LNCaP clone FGC (cell line): ENCODE results near the gene CEP290.

Source experiments
- DNase-seq: peaks from one replicate; pipeline ENCODE4 v3.0.0-alpha.2; 2011; ENCODE audit warnings: low read depth
- H3K4me3 ChIP-seq: 2 replicates; pipeline ENCODE4 v1.5.1; 2011; ENCODE audit warnings: mild to moderate bottlenecking, low read depth, low read length, control low read depth
- TF ChIP-seq, protein P1 (sequence below): IDR thresholded peaks from 2 replicates; pipeline ENCODE4 v1.5.1; 2012; ENCODE audit warnings: mild to moderate bottlenecking; ENCODE audit not compliant: control insufficient read depth, insufficient read depth; ENCODE audit errors: extremely low read depth

CEP290 gene

DNA sequence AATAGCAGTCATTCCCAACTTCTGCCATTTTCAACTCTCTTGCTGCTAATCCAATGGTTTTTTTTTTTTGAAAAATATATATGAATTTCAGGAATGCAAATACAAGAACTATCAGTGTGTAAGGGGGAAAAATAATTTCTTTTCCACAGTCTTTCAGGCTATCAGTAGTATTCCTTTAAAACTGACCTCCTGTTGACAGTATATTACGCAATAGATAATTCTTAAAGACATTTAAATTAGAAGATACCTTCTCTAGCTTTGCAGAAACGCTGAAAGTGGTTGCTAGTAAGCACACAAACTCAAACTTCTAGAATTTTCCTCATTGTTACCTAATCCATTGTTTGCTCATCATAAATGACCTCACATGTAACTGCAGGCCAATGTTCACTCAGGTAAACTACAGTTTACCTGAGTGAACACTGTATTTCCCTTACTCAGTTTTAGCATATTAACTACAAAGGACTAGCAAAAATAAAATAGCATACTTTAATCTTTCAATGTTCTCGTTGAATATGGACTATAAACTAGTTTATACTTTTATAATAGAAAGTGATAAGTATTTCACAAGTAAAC is 112.7 kb downstream of the CEP290 start, which contains the start of gene C12orf50:
Gene C12orf50, minus strand, starts transcription at position 309 of the 573 bp plus-strand sequence. CDS start 2,439 bp downstream, outside the sequence.
- TF ChIP-seq, protein P1, sequence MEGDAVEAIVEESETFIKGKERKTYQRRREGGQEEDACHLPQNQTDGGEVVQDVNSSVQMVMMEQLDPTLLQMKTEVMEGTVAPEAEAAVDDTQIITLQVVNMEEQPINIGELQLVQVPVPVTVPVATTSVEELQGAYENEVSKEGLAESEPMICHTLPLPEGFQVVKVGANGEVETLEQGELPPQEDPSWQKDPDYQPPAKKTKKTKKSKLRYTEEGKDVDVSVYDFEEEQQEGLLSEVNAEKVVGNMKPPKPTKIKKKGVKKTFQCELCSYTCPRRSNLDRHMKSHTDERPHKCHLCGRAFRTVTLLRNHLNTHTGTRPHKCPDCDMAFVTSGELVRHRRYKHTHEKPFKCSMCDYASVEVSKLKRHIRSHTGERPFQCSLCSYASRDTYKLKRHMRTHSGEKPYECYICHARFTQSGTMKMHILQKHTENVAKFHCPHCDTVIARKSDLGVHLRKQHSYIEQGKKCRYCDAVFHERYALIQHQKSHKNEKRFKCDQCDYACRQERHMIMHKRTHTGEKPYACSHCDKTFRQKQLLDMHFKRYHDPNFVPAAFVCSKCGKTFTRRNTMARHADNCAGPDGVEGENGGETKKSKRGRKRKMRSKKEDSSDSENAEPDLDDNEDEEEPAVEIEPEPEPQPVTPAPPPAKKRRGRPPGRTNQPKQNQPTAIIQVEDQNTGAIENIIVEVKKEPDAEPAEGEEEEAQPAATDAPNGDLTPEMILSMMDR = no peak
- DNase-seq = no peak
- H3K4me3 ChIP-seq = no peak within 1 kb of the TSS

DNA sequence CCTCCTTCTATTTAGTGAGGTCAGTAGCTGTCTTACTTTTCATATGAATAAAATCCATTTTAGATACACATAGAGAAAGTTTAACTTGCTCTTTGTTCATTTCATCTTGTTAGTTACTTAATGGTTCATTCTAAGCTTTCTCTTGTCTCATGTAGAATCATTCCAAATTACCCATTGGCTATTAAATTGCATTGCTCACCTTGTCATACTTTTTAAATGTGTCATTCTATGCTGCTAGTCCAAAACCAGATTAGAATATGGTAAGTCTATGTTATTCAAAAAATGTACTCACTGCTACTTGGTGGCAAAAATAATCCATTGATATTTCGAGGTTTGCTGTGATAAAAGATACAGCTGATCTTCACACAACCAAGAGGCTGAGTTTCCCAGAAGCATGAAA is 115.7 kb downstream of the CEP290 start:
- no peak overlapping the region for H3K4me3 ChIP-seq
- TF ChIP-seq, protein P1 = no peak

DNA sequence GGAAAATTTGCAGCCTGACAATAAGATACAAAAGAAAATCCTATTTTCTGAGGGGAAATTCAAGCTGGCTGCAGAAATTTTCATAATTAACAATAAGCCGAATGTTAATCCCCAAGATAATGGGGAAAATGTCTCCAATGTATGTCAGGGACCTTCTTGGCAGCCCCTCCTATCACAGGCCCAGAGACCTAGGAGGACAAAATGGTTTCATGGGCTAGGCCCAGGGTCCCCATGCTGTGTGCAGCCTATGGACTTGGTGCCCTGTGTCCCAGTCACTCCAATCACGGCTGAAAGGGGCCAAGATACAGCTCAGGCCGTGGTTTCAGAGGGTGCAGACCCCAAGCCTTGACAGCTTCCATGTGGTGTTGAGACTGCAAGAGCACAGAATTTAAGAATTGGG is 123.9 kb downstream of the CEP290 start:
- no peak for DNase-seq
- no peak overlapping the region for H3K4me3 ChIP-seq
- TF ChIP-seq, protein P1 = no peak

More for the DNA sequence above, 115.7 kb downstream of the CEP290 start:
- no peak for DNase-seq

DNA sequence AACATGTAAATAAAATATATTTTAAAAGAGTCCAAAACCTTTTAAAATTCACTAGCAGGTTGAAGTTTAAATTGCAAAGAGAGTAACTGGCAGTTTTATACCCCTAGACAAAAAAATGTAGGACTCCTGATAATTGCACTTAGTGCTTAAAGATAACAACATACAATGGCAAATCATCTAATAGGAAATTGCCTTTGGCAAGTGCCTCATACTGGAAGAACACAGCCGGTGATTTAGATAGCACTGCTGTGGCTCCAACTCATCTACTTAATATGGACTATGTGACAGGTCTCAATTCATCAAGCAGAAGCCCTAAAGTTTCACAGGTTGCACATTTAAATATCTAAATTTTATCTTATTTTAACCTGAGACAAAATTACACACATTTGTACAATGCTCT is 126.1 kb downstream of the CEP290 start:
- DNase-seq = no peak
- H3K4me3 ChIP-seq = no peak overlapping the region
- TF ChIP-seq, protein P1 = no peak

DNA sequence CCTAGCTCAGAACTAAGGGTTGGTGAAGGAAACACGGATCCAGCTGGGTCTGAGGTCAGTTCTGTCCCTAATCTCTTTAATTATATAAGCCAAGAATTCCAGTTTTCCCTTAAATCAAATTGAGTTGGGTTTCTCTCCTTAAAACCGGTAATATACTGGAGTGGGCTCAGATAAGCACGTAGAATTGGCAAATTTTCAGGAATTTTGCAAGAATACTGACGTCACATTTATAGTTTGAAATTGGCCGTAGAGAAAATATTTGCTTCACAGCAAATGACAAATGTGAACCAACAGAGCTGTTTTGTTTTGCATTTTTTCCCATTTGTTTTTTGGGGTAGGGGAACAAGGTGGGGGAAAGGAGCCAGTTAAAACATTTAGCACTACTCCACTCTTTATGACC is 130.1 kb downstream of the CEP290 start:
- no peak for DNase-seq
- no peak overlapping the region for H3K4me3 ChIP-seq
- TF ChIP-seq, protein P1 = no peak

DNA sequence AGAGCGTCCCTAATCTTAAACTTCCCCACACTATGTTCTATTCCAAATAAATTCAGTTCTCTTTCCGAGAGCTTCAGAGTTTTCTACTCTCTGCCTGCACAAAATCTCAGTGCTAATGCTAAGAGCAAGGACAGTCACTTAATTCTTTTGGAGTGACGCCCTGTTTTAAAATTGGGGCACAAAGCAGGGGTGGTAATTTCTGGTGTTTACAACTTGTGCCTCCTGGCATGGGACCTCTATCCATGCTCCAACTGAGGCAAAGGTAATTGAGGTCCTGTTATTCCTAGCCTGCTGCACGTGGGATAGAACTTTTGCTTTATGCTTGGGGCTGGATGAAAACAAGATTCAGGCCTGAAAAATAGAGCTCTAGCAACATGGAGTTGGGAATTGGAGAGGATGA is 135.5 kb downstream of the CEP290 start:
- TF ChIP-seq, protein P1 = no peak
- DNase-seq = no peak
- no peak overlapping the region for H3K4me3 ChIP-seq

DNA sequence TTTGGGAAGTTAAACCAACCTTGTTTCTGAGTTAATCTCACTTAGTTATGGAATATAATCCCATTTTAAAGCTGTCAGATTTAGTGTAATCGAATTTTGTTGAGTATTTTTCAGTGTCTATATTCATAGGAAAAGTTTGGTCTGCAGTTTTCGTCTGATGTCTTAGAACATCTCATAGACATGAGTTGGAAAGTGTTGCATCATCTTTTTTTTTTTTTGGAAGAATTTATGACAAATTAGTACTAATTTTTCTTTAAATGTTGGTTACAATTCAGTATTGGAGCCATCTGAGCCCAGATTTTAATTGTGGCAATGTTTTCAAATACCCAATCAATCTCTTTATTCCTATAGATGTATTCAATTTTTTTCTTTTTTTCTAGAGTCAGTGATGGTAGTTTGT is 140.6 kb downstream of the CEP290 start:
- TF ChIP-seq, protein P1 = no peak
- no peak for DNase-seq
- H3K4me3 ChIP-seq = no peak overlapping the region
